Sciatic nerve (tissue), 2 donors: ENCODE results near the gene CTNNA2. TPM values are rescaled to one million over a fixed set of nuclear protein-coding genes. Genes with fewer than 3 reads are reported as not detected.
"Not testable (repeated sequence)": the region's sequence is repeated elsewhere in the genome, so short reads cannot be mapped to it uniquely, and the experiment has no call there.

ENCODE experiments used
- ATAC-seq: fragments of 200-7000 bp; cut with Tn5 transposase; one replicate; pipeline ENCODE4 v1.9.1; 2020; ENCODE audit warnings: mild to moderate bottlenecking, moderate library complexity
- DNase-seq: peaks from one replicate; pipeline ENCODE4 v3.0.0-alpha.2; 2020; ENCODE audit warnings: low spot score
- intact Hi-C: fragments of 100-400 bp; cut with DNase I; formaldehyde crosslinking; loops from one replicate; pipeline ENCODE4 v1.14.2; 2022
- total RNA-seq: library from RNA; stranded (reverse); fragmentation: NEBNext Ultra II Directional; extraction: Animal tissue kit (Norgen Biotek cat#: 25700); gene quantifications from one replicate; pipeline ENCODE4 v1.2.1, GENCODE V29; 2021
- donor health status: DM: no; HTN: no; CAD: no.
- donor health status: DM: no; HTN: no; CAD: no.

The CTNNA2 gene
- total RNA-seq, 1 donor from 2014 or later = 5.4 TPM

DNA sequence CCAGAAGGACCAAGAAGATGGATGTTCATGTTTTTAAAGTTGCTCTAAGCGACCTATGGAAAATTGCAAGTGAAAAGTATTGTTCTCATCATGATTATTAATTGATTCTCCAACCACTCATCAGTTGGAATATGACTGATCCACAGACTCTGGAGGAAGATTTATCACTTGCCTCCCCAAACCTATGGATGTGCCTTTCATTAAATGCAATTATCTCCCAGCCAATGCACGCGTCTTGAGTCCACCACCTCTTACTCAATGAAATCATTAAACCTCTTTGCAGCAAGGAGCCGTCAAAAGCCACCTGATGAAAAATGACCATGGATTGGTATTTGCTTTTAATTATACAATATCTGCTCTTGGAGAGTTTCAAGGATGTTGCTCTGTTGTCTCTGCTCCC lies 626.1 kb downstream of the CTNNA2 start:
- intact Hi-C loops = no loop called here
- DNase-seq (no peak), ATAC-seq (no peak)

DNA sequence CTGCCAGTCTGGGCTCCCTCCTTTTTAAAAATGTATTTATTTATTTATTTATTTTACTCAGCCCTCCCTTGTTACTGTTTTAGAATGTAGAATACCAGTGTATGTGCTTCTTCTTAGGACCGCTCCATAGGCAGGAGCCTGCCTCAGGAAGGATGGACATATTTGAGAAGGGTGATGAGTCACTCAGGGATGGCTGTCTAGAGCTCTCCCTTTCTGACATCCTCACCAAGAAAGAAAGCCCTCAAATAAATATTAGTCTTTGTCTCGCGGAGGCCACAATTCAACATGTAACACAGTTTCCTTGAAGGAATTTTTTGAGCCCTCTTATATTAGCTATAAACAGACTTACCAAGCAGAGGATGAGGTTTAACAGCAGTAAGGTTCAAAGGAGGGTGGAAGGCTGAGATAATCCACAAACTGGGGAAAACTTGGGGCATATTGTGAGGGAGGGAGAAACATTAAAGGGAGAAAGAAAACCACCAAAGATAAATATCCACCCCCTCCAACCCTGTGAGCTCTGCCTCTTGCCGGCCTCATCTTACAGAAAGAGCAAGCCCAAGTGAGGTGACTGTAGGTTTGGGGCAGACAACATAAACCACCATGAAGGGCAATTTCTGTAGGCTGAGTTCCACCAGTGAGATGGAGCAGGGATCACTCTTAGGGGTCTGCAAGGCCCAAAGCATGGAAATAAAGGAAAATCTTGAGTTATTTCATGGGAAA lies 628.3 kb downstream of the CTNNA2 start:
- intact Hi-C loops = no loop called here
- DNase-seq = no peak
- no peak for ATAC-seq

DNA sequence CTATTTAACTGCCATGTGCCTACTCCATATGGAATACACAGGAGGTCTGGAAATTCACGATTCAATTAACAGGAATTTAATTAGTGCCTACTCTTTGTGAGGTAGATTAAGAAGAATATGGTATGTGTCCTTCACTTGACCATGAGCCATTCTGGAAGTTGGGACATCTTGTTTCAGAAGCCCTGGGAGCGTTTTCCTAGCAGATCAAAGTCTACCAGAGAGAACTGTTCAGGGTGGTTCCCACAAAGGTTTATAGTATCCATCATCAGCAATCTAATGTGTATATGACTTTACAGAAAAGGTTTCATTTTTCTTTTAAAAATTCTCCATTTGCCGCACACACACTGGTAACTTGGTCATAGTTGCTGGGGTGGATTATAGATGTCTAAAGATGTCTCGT lies 632.6 kb downstream of the CTNNA2 start:
- no peak for ATAC-seq
- DNase-seq = no peak

DNA sequence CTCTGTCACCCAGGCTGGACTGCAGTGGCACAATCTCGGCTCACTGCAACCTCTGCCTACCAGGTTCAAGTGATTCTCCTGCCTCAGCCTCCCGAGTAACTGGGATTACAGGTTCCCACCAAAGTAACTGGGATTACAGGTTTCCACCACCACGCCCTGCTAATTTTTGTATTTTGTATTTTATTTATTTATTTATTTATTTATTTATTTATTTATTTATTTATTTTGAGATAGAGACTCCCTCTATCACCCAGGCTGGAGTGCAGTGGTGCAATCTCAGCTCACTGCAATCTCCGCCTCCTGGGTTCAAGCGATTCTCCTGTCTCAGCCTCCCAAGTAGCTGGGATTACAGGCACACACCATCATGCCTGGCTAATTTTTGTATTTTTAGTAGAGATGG lies 633.9 kb downstream of the CTNNA2 start:
- DNase-seq, ATAC-seq, intact Hi-C loops: not testable (repeated sequence)

More for the DNA sequence above, 632.6 kb downstream of the CTNNA2 start:
- intact Hi-C loops = no loop called here

DNA sequence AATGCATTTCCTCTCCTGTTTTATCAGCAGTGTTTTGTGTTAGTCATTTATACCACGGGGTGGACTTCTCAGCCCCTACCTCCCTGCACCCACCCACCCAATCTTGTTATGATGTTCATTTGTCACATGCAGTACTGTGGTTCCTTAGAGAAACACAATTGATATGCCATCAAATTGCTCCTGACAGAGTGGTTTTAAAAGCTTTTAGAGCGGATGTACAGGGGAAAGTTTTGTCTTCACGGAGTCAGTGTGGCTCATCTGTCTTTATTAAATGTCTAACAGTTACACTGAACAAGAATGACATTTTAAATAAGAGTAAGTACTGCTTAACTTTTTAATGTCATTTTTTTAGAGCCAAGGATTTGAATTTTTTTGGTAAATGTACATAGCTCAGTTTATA lies 634.8 kb downstream of the CTNNA2 start:
- DNase-seq (no peak), ATAC-seq (no peak)

DNA sequence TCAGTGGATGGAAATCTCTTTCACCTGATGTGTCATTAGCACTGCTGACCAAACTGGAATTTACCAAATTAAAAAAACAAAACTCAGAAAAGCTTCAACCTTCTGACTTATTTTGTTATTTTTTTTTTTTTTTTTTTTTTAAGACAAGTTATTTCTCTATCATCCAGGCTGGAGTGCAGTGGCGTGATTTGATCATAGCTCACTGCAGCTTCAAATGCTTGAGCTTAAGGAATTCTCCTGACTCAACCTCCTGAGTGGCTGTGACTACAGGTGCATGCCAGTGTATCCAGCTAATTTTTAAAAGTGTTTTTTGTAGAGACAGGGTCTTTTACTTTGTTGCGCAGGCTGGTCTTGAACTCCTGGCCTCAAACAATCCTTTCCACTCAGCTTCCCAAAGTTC lies 636.1 kb downstream of the CTNNA2 start:
- DNase-seq = no peak
- ATAC-seq = no peak
- intact Hi-C loops = no loop called here

More for the DNA sequence above, 634.8 kb downstream of the CTNNA2 start:
- intact Hi-C loops = no loop called here

DNA sequence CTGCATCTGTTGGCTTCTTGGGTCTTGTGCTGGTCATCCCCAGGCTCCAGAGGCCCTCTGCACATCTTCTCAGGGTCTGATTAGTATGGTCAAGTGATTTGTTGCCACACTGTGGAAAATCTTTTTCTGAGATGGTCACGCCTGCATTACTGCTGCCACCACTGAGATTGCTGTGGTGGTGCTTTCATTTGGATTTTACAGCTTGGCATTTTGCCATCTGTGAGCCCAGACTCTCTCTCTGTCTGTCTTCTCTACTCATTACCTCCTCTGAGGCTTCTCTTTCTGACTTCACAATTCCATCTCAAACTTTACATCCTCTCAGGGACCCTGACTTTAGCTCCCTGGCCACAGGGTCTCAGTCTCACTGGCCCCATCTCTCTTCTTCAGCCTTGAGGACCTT lies 637.1 kb downstream of the CTNNA2 start:
- ATAC-seq = no peak
- no peak for DNase-seq
- intact Hi-C loops = no loop called here

DNA sequence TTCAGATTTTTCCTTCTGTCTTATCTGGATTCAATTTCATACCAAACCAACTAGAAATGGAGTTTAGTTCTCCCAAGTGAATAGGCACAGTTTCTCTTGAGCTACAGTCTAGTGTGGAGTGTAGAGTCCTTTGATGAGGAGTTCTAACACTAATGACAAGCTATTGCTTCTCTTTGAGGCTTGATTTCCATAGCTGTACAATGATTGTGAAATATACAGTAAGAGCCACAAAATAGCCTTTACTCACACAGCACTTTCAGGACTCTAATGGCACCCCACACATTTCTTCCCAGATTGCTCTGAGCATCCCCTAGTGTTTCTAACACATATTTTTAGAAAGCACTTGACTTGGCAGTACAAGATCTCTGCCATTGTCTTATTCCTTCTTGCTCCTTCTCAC lies 638.4 kb downstream of the CTNNA2 start:
- DNase-seq (no peak), ATAC-seq (no peak)
- intact Hi-C loops = no loop called here

DNA sequence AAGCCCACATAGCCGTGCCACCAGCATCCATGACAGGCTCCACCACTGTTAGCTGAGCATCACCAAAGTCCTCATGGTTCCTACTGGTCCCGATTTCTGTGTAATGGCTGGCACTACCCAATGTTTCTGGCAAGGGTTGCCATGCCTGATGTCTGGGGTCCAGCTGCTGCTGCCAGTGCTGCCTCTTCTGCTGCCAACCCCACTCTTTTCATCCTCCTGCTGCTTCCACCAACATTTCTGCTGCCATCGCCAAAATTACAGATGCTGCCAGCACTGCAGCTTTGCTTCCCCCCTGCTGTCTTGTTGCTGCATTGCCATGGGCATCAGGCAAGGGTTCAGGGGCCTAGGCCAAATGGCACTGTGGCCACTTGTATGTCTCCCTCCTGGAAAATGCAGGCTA lies 638.8 kb downstream of the CTNNA2 start:
- intact Hi-C loops = no loop called here
- ATAC-seq (no peak), DNase-seq (no peak)

DNA sequence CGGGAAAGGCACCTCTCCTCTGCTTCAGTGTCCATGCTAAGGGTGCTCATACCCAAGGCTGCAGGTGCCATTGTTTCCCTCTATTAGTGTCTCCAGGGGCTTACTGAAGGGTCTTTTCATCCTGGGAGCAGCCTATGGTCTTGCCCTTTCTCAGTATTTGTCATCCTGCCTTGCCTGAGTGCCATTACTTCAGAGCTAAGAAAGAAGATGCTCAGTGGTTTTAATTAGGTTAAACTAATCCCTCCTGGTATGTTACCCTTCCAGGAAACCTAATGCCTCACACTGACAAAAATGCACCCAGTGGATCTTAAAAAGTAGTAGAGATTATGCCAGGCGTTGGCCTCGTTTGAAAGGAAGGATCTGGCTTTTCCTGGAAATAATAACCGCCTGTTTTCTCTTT lies 640.3 kb downstream of the CTNNA2 start:
- intact Hi-C loops = no loop called here
- no peak for DNase-seq
- ATAC-seq = no peak

DNA sequence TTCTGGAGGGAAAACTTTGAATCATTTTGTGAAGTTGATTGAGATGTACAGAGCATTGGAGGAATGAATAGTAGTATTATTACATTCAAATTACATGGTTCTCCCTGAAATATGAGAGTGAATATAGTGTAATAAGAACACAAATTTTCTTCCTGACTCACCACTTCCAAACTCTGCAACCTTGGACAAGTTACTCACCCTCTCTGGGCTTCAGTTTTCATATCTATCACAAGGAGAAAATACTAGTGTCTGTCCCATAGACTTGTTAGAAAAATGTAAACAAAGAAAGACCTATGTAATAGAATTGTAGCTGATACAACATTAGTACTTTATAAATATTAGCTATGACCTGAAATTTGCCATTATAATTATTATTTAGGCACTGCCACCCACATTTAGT lies 640.9 kb downstream of the CTNNA2 start:
- ATAC-seq (no peak), DNase-seq (no peak)
- intact Hi-C loops = no loop called here

DNA sequence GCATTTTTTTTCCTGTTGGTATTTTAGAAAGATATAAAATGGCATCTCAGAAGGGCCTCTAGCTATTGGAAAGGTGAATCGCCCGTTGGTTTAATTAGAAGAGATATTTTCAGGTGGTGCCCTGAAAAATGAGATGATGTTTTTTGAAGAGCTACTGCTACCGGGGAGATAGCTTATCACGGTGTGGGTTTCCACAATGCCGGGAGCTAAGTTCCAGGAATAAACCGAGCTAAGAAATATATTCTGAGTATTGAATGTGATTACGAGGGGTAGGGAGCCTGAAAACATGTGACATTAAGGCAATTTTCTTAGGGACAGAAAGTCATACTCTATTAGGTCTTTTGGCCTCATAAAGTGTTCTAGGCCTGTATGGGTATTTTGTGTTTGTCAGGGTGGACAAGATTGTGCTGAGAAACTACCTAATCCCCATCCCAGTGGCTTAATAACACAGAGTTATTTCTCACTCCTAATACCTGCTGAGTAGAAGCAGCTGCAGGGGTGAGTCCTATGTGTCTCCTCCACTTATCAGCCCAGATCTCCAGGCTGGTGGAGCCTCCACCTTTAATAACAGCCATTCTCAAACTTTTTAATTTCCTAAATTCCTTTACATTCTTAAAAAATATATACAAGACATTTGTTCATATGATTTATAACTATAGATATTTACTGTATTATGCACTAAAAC lies 641.5 kb downstream of the CTNNA2 start:
- intact Hi-C loops = no loop called here
- ATAC-seq (no peak), DNase-seq (no peak)

DNA sequence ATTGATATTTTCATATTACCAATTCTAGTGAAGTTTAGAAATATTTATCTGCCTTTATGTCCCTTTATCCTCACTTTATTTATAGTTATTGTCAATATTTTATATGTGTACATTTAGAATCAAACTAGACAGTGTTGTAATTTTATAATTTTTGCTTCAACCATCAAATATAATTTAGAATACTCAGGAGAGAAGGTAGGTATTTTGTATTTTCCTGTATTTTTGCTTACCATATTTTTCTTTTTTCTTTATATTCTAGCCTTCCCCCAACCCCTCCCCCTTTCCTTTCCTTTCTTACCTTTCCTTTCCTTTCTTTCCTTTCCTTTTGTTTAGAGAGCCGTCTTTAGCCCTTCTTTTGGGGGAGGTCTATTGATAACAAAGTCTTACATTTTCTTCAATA lies 651.5 kb downstream of the CTNNA2 start:
- no peak for DNase-seq
- ATAC-seq = no peak
- intact Hi-C loops = no loop called here

DNA sequence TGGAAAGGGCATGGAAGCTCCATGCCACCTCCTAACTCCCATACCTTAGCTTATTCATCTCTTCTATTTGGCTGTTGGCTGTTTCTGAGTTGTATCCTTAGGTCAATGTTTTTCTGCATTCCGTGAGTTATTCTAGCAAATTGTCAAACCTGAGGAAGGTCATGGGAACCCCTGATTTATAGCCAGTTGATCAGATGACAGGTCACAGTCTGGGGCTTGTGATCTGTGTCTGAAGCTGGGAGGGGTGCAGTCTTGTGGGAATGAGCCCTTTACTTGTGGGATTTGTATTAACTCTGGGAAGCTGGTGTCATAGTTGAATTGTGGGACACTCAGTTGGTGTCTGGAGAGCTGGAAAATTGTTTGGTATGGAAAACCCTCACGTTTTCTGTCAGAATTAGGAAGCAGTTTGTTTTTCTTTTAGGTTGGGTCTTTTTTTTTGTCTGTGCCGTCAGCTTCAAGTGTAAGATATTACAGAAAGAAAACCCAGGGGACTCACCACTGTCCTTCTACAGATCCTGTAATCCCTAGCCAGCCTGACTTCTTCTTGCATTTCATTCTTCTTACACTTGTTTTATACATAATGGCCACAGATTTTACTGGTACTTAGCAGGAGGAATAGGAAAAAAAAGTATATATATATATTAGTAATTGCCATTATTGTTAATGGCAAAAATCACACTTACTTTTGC lies 653.8 kb downstream of the CTNNA2 start:
- intact Hi-C loops = no loop called here
- ATAC-seq (no peak), DNase-seq (no peak)

DNA sequence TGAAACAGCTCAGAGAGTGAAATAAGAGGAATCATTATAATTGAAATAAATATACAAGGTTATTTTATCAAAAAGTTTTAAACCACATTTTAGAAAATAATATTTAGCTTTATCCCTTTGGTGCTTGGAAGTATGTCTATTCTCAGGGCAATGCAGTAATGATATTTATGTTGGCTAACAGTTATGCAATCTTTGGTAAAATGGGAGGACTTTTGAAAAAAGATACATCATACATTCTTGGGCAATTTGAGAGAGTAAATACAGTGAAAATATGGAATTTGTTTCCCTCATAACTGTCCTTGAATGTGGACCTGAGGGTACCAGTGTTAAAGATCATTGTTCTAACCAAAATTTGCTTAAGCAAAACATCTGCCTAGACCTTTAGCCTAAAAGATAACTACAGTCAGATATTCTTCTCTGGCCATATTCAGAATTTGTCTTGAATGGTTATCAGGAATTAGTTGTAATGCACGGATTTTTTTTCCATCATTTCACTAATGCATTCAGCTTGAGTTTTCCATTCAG lies 654.5 kb downstream of the CTNNA2 start:
- DNase-seq (no peak), ATAC-seq (no peak)
- intact Hi-C loops = no loop called here

DNA sequence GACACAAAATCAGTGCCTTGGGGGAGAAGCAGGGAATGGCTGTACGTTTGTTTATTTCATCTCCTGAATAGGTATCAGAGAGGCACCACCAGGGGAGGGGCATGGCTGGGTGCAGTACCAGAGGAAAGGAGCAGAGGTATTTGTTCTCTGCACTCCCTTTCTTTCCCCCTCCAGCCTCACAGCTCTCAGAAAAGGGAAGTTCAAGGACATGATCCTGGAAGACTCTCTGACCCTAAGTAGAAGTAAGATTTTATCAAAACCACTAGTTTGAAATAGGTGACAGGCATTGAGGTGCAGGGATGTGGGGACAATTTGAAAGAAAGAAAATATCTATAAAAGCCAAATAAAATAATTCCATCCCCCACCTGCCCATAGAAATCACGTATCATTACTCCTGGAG lies 655.2 kb downstream of the CTNNA2 start:
- DNase-seq = no peak
- no peak for ATAC-seq
- intact Hi-C loops = no loop called here

DNA sequence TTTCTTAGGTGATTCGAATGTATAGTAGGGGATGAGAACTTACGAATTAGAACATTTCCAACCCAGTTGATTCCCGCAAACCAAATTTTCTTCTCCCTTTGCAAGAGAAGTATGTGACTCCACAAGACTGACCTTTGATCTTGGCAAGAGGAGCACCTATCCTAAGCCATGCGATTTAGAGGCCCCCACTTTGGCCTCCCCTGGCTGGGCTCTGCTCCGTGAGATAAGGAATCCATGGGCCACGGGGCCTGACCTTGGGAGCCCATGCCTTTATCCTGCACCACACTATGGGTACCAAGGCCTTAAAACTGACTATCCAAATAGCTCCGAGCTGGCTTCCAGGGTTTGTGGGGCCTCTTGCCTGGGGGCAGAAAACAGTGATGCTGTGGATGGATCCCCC lies 656.0 kb downstream of the CTNNA2 start:
- ATAC-seq (no peak), DNase-seq (no peak)
- intact Hi-C loops = no loop called here

DNA sequence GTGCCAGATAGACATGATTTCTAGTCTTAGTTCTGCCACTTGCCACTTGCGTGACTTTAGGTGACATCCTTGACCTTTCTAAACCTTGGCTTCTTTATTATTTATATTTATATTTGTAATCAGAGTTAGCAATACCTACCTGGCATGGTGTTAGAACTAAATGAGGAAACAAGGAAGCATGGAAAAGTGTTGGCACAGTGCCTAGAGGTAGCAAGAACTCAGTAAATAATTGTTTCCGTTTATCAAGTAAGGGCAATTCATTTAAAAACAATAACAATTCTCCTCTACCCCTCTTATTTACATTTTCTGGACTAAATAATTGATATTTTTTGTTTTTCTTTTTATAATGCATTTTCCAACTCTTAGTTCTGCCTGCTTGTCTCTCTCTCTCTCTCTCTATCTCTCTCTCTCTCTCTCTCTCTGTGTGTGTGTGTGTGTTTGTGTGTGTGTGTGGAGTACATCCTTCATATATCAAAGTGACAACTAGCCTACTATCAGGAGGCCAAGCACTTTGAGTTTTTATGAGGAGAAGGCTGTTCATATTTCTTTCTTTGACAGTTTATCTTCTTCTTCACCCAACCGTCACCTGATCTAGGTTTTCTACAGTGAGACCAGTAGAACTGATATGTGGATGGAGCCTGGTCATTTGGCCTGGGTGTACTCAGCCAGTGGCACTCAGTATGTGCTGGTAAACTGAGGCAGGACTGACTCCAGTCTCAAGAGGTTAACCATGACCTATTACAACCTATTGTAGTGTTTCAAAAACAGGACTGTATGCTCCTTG lies 657.2 kb downstream of the CTNNA2 start:
- ATAC-seq (no peak), DNase-seq (no peak)
- intact Hi-C loops = no loop called here

DNA sequence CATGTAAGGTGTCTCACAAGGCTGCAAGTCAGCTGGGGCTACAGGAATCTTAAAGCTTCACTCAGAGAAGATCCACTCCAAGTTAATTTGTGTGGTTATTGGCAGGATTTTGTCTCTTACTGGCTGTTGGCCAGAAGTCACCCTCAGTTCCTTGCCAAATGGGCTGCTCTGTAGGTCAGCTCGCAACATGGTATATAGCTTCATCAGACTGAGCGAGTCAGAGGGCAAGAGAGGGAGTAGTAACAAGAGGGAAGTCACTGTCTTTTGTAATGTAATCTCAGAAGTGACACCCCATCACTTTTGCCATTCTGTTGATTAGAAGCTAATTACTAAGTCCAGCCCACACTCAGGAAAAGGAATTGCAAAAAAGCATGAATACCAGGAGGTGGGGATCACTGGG lies 672.2 kb downstream of the CTNNA2 start:
- intact Hi-C loops = no loop called here
- ATAC-seq = no peak
- DNase-seq = no peak
